ENCODE data around the gene SLC9A7.

SLC9A7 gene

DNA sequence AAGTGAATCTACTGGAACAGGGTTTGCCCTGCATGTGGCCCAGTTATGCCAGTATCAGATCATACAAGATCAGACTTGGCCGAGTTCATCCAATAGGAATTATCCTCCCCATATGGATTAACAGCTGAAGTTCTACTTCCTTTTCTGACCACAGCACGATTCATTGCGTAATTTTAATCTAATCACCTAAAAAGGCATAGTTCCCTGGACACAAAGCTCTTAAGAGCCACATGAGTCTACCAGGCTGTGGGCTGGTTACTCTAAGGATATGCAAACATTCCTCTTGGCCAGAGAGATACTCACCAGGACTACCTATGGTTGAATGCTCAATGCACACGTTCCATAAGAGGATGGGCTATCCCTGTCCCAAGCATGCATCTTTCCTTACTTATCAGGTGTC, 138.4 kb downstream of the SLC9A7 start:
- Histone ChIP-seq H3K27ac (ENCODE audit: extremely low read depth, low read depth, low read length) (no peak overlapping the region), H3K36me3 (ENCODE audit: control insufficient read depth in 2 of 2, insufficient read depth in 1 of 2, low read length in 2 of 2) (peaks cover 0 to 12% of the 10 kb centered on the region in 2 experiments; a peak in 2 of 3 replicates), H3K9me3 (ENCODE audit: control insufficient read depth, insufficient read depth, low read depth, low read length) (0 out of 2 replicates have a peak, but pooled peaks cover 4% of the 10 kb centered on the region), H3K4me3 (ENCODE audit: low read depth, low read length) (no peak overlapping the region), H3K4me1 (ENCODE audit: control insufficient read depth, insufficient read depth, low read length) (no peaks in the 10 kb centered on the region)
- POLR2A ChIA-PET = no interaction called here
- TF ChIP-seq ZNF670 (tag by site-specific recombination; IDR thresholded peaks at IDR 0.05; ENCODE audit: low read depth) (no peak), ZNF335 (tag by site-specific recombination; conservative IDR thresholded peaks at IDR 0.05) (no peak), RBAK (tag by site-specific recombination; IDR thresholded peaks at IDR 0.05) (no peak), ZNF707 (tag by site-specific recombination; IDR thresholded peaks at IDR 0.05) (no peak), ZBTB8A (tag by site-specific recombination; IDR thresholded peaks at IDR 0.05) (no peak), ZSCAN30 (tag by site-specific recombination; IDR thresholded peaks at IDR 0.05) (no peak)
- TF ChIP-seq, protein P1, sequence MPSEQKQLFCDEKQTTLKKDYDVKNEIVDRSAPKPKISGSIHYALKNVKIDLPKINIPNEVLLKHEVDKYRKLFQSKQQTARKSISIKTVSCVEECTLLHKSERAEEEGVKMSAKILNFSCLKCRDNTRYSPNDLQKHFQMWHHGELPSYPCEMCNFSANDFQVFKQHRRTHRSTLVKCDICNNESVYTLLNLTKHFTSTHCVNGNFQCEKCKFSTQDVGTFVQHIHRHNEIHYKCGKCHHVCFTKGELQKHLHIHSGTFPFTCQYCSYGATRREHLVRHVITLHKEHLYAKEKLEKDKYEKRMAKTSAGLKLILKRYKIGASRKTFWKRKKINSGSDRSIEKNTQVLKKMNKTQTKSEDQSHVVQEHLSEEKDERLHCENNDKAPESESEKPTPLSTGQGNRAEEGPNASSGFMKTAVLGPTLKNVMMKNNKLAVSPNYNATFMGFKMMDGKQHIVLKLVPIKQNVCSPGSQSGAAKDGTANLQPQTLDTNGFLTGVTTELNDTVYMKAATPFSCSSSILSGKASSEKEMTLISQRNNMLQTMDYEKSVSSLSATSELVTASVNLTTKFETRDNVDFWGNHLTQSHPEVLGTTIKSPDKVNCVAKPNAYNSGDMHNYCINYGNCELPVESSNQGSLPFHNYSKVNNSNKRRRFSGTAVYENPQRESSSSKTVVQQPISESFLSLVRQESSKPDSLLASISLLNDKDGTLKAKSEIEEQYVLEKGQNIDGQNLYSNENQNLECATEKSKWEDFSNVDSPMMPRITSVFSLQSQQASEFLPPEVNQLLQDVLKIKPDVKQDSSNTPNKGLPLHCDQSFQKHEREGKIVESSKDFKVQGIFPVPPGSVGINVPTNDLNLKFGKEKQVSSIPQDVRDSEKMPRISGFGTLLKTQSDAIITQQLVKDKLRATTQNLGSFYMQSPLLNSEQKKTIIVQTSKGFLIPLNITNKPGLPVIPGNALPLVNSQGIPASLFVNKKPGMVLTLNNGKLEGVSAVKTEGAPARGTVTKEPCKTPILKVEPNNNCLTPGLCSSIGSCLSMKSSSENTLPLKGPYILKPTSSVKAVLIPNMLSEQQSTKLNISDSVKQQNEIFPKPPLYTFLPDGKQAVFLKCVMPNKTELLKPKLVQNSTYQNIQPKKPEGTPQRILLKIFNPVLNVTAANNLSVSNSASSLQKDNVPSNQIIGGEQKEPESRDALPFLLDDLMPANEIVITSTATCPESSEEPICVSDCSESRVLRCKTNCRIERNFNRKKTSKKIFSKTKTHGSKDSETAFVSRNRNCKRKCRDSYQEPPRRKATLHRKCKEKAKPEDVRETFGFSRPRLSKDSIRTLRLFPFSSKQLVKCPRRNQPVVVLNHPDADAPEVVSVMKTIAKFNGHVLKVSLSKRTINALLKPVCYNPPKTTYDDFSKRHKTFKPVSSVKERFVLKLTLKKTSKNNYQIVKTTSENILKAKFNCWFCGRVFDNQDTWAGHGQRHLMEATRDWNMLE (tag by site-specific recombination; conservative IDR thresholded peaks at IDR 0.05; ENCODE audit: low read depth) = no peak
- TF ChIP-seq, protein P2, sequence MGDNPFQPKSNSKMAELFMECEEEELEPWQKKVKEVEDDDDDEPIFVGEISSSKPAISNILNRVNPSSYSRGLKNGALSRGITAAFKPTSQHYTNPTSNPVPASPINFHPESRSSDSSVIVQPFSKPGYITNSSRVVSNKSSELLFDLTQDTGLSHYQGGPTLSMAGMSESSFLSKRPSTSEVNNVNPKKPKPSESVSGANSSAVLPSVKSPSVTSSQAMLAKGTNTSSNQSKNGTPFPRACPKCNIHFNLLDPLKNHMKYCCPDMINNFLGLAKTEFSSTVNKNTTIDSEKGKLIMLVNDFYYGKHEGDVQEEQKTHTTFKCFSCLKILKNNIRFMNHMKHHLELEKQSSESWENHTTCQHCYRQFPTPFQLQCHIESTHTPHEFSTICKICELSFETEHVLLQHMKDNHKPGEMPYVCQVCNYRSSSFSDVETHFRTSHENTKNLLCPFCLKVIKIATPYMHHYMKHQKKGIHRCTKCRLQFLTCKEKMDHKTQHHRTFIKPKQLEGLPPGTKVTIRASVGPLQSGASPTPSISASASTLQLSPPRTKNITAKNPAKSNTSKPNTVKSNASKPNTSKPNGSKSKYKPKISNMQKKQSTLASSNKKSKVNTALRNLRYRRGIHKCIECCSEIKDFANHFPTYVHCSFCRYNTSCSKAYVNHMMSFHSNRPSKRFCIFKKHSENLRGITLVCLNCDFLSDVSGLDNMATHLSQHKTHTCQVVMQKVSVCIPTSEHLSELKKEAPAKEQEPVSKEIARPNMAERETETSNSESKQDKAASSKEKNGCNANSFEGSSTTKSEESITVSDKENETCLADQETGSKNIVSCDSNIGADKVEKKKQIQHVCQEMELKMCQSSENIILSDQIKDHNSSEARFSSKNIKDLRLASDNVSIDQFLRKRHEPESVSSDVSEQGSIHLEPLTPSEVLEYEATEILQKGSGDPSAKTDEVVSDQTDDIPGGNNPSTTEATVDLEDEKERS (tag by site-specific recombination; IDR thresholded peaks at IDR 0.05) = no peak
- TF ChIP-seq, protein P3, sequence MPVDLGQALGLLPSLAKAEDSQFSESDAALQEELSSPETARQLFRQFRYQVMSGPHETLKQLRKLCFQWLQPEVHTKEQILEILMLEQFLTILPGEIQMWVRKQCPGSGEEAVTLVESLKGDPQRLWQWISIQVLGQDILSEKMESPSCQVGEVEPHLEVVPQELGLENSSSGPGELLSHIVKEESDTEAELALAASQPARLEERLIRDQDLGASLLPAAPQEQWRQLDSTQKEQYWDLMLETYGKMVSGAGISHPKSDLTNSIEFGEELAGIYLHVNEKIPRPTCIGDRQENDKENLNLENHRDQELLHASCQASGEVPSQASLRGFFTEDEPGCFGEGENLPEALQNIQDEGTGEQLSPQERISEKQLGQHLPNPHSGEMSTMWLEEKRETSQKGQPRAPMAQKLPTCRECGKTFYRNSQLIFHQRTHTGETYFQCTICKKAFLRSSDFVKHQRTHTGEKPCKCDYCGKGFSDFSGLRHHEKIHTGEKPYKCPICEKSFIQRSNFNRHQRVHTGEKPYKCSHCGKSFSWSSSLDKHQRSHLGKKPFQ (tag by site-specific recombination; IDR thresholded peaks at IDR 0.05) = no peak
- CTCF ChIA-PET = interaction anchor here (0.5 to 1.0 kb wide), 4 partner anchors 10 to 1067 kb away, joined by 3 to 5 read pairs (median 4); no protein-coding TSS in a partner anchor

DNA sequence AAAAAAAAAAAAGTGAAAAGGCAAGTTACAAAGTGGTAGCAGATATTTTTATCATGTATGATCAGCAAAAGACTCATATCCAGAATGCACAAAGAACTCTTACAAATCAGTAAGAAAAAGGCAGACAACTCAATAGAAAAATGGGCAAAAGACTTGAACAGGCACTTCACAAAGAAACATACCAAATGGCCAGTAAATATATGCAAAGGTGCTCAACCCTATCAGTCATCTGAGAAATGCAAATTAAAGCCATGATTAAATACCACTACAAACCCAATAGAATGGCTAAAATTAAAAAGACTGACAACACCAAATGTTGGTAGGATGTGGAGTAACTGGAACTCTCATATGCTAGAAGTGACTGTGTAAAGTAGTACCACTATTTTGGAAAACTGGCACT, 140.0 kb downstream of the SLC9A7 start:
- ChIA-PET POLR2A (no interaction called here), CTCF (no interaction called here)
- Histone ChIP-seq H3K27ac (ENCODE audit: extremely low read depth, low read depth, low read length) (no peak overlapping the region), H3K9me3 (ENCODE audit: control insufficient read depth, insufficient read depth, low read depth, low read length) (0 out of 2 replicates have a peak, but pooled peaks cover 4% of the 10 kb centered on the region), H3K4me3 (ENCODE audit: low read depth, low read length) (no peak overlapping the region), H3K36me3 (ENCODE audit: control insufficient read depth in 2 of 2, insufficient read depth in 1 of 2, low read length in 2 of 2) (peaks cover 0 to 15% of the 10 kb centered on the region in 2 experiments; a peak in 2 of 3 replicates), H3K4me1 (ENCODE audit: control insufficient read depth, insufficient read depth, low read length) (no peaks in the 10 kb centered on the region)
- TF ChIP-seq ZNF701 (tag by site-specific recombination; IDR thresholded peaks at IDR 0.05) (no peak), SETDB1 (IDR thresholded peaks at IDR 0.05; ENCODE audit: insufficient read length, low read length) (peak; percentile 54)

DNA sequence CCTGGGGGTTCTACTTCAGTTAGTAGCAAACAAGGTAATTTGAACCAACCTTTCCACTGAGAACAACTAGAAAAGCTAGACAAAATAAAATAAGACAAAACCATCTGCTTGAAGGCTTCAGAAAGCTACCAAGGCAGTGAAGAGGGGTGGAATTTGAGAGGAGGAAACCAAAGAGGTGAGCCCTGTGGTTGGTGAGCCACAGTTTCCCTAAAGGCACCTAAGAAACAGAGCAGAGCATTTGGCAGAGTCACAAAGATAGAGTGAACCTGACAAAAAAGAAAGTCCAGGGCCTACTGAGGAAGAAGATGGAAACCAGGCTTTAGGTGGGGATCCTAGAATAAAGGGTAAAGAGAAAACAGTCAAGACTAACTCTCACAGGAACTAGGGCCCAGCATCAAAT, 141.0 kb downstream of the SLC9A7 start:
- POLR2A ChIA-PET = no interaction called here
- Histone ChIP-seq H3K36me3 (ENCODE audit: control insufficient read depth in 2 of 2, insufficient read depth in 1 of 2, low read length in 2 of 2) (peaks cover 0 to 18% of the 10 kb centered on the region in 2 experiments; a peak in 2 of 3 replicates), H3K4me1 (ENCODE audit: control insufficient read depth, insufficient read depth, low read length) (no peaks in the 10 kb centered on the region), H3K4me3 (ENCODE audit: low read depth, low read length) (no peak overlapping the region), H3K9me3 (ENCODE audit: control insufficient read depth, insufficient read depth, low read depth, low read length) (0 out of 2 replicates have a peak, but pooled peaks cover 4% of the 10 kb centered on the region), H3K27ac (ENCODE audit: extremely low read depth, low read depth, low read length) (no peak overlapping the region)
- no peak for TF ChIP-seq REPIN1 (tag by site-specific recombination; IDR thresholded peaks at IDR 0.05; ENCODE audit: low read depth)
- TF ChIP-seq ZNF175 (tag by site-specific recombination; IDR thresholded peaks at IDR 0.05) = no peak
- no peak for TF ChIP-seq ZNF544 (tag by site-specific recombination; IDR thresholded peaks at IDR 0.05)
- no peak for TF ChIP-seq RBAK (tag by site-specific recombination; IDR thresholded peaks at IDR 0.05)
- no peak for TF ChIP-seq ZNF654 (tag by site-specific recombination; IDR thresholded peaks at IDR 0.05; ENCODE audit: low read depth)
- no peak for TF ChIP-seq HOXA7 (CRISPR knock-in tag; IDR thresholded peaks at IDR 0.05; ENCODE audit: borderline replicate concordance)
- no peak for TF ChIP-seq ZNF621 (tag by site-specific recombination; IDR thresholded peaks at IDR 0.05)
- TF ChIP-seq, protein P4, sequence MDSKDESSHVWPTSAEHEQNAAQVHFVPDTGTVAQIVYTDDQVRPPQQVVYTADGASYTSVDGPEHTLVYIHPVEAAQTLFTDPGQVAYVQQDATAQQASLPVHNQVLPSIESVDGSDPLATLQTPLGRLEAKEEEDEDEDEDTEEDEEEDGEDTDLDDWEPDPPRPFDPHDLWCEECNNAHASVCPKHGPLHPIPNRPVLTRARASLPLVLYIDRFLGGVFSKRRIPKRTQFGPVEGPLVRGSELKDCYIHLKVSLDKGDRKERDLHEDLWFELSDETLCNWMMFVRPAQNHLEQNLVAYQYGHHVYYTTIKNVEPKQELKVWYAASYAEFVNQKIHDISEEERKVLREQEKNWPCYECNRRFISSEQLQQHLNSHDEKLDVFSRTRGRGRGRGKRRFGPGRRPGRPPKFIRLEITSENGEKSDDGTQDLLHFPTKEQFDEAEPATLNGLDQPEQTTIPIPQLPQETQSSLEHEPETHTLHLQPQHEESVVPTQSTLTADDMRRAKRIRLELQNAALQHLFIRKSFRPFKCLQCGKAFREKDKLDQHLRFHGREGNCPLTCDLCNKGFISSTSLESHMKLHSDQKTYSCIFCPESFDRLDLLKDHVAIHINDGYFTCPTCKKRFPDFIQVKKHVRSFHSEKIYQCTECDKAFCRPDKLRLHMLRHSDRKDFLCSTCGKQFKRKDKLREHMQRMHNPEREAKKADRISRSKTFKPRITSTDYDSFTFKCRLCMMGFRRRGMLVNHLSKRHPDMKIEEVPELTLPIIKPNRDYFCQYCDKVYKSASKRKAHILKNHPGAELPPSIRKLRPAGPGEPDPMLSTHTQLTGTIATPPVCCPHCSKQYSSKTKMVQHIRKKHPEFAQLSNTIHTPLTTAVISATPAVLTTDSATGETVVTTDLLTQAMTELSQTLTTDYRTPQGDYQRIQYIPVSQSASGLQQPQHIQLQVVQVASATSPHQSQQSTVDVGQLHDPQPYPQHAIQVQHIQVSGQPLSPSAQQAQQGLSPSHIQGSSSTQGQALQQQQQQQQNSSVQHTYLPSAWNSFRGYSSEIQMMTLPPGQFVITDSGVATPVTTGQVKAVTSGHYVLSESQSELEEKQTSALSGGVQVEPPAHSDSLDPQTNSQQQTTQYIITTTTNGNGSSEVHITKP (tag by site-specific recombination; IDR thresholded peaks at IDR 0.05) = no peak
- CTCF ChIA-PET = interaction anchor here (0.6 kb wide), 1 partner anchor 179 kb away, joined by 3 read pairs; no protein-coding TSS in a partner anchor
